GM13977 (cell line): ENCODE data around the gene ATP7B.

Experiments
- DNase-seq: peaks from one replicate; pipeline ENCODE4 v3.0.0; 2012; ENCODE audit warnings: low spot score
- in situ Hi-C: fragments of 300-500 bp; cut with MboI; formaldehyde crosslinking; loops from one replicate; pipeline ENCODE4 v1.12.0; 2022; ENCODE audit warnings: low sequenced_read_pairs, low pct_unique_long_range_greater_than_20kb, mixed read lengths, inconsistent platforms; ENCODE audit not compliant: unreplicated experiment
- TF ChIP-seq, protein P1 (sequence below): IDR thresholded peaks from 2 replicates; pipeline ENCODE4 v1.5.1; 2012; ENCODE audit warnings: mild to moderate bottlenecking, control low read depth; ENCODE audit not compliant: insufficient read depth; ENCODE audit errors: extremely low read depth, missing control alignments

The ATP7B gene

DNA sequence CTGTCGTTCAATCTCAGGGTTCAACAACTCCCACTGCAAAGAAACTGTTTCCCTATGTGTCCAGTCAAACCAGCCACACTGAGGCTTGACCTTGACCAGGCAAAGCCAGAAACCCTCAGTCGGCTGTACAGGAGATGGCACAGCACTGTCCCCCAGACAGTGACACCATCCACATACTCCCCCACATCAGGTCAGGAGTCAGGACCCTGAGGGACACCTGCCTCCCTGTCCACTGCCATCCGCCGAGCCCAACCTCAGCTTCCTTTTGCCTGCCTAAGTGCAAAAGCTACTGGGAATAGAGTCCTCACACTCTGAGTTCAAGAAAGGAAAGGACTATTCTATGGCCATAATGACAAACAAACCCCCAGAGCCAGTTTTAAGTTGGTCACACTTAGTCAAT lies 66.8 kb downstream of the ATP7B start:
- in situ Hi-C loops, result no loop called here

DNA sequence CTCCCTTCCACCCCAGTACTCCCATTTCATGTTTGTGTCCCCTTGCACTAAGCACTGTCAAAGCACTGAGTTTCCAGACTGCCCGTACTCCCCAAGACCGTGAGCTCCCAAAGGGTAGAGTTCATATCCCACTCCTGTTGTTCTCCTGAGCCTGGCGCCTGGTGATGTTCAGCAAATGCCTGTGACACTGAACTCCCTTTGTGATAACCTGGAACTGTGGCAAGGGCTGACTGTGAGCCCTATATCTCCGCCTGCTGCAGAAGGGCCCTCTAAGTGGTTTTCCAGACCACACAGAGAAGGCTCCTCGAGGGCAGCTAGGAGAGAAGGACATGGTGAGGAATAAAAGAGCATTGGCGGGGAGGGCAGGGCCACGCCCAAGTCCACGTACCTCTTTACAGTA lies 67.5 kb downstream of the ATP7B start:
- TF ChIP-seq, protein P1, sequence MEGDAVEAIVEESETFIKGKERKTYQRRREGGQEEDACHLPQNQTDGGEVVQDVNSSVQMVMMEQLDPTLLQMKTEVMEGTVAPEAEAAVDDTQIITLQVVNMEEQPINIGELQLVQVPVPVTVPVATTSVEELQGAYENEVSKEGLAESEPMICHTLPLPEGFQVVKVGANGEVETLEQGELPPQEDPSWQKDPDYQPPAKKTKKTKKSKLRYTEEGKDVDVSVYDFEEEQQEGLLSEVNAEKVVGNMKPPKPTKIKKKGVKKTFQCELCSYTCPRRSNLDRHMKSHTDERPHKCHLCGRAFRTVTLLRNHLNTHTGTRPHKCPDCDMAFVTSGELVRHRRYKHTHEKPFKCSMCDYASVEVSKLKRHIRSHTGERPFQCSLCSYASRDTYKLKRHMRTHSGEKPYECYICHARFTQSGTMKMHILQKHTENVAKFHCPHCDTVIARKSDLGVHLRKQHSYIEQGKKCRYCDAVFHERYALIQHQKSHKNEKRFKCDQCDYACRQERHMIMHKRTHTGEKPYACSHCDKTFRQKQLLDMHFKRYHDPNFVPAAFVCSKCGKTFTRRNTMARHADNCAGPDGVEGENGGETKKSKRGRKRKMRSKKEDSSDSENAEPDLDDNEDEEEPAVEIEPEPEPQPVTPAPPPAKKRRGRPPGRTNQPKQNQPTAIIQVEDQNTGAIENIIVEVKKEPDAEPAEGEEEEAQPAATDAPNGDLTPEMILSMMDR, result no peak
- in situ Hi-C loops, result no loop called here
- no peak for DNase-seq

More for the DNA sequence above, 66.8 kb downstream of the ATP7B start:
- no peak for DNase-seq
- TF ChIP-seq, protein P1, result no peak

DNA sequence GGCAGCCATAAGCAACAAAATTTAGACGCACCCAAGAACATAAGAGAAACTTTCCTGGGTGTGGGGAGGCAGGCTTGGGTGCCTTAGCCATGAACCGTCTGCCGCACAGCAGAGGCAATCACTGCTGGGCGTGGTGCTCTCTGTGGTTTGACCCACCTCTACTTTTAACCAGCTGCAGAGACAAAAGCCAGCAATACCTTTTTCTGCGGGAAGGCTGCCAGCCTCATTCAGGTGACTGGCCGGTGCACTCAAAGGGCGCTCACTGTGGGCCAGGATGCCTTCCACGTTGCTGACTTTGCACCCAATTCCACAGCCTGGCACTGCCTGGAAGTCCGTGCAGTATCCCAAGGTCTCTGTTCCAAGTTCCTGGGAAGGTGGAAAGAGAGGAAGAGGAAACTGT lies 69.1 kb downstream of the ATP7B start:
- in situ Hi-C loops, result no loop called here
- TF ChIP-seq, protein P1, result no peak
- no peak for DNase-seq

DNA sequence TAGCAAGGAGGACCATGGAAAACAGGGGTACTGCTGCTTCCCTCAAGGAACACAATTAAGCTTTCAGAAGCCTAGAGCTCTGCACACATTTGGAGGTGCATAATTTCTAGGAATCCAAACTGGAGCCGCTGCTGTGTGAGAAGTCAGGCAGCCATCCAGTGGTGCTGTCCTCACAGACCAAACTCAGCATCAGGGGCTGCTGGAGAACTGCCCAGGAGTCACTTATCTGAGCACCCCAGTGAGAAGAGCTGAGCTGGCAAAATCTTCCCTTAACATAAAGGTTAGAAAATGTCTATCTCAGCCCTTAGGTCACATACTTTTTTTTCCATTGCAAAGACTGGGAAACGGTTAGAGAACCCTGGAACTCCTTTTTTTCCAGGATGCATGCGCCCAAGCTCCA lies 72.8 kb downstream of the ATP7B start:
- in situ Hi-C loops, result no loop called here
- DNase-seq, result no peak
- TF ChIP-seq, protein P1, result no peak

DNA sequence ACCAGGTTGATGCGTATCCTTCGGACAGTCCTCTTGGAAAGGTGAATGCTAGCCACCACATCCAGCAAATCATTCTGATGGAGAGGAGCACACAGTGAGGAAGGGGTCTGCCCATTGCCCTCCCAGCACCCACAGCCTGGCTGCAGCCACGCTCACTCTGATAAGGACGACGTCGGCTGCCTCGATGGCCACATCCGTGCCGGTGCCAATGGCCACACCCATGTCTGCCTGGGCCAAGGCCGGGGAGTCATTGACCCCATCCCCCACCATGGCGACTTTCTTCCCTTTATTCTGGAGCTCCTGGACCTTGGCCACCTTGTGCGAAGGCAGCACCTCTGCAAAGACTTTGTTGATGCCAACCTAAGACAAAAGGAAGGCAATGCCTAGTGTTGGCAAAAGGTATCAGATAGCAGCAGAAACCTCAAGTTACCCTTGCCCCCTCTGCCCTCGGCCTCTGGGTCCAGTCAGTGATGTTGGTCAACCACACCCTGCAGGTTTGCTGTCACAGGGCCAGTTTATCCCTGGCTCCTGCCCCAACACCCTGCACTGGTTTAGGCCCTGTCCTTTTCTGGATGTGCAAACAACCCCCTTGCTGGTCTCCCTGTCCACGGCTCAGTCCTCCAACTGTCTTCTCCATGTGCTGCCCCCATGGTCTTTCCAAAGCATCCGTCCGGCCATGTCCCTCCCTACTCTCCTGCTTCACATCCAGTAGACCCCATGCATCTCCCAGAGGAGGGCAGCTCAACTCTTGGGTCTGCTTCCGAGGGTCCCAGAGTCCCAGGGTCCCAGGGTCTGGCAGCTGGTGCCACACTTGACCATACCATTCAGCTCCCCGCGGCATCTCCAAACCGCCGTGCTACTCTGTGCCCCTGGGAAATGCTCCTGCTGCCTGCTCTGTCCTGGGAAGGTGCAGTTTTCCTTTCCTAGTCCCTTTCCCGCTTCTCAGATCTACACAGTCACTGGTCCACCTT lies 73.6 kb downstream of the ATP7B start:
- in situ Hi-C loops, result no loop called here
- TF ChIP-seq, protein P1, result no peak
- no peak for DNase-seq

DNA sequence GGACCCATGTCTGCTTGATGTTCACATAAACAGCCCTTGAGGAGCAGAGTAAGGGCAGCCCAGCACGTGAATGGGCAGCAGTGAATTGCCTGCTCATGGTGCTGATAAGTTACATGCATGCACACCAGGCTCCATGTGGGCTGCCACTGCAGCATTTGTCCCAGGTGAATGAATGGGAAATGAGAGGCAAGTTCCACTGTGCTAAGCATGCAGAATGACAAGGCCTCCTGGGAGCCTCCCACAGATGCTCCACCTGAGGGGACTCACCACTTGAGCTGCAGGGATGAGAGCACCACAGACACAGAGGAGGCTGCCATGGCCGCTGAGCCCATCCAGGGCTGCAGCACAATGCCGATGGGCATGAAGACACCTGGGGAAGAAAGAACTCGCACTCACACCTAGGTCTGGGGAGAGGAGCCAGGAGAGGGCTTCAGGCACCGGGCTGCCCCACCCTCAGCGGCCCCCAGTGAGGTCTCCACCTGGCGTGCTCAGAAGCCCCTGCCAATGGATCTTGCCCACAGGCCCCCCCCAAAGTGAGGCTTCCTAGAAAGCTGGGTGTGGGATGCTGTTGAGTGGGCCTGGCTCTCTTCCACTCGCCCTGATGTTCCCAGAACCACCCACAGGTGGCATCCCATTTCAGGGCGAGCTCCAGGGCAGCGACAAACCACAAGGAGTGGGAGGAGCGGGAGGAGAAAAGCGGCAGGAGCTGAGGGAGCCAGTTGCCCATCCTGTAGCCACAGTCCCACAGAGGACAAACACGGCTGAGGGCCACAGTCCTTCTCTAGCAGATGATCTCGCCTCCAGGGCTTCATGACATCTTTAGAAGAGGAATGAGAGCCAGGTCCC lies 75.7 kb downstream of the ATP7B start:
- in situ Hi-C loops, result no loop called here
- DNase-seq, result no peak

More for the DNA sequence above, 75.7 kb downstream of the ATP7B start:
- TF ChIP-seq, protein P1, result no peak
